HG03521 (cell line): ENCODE results near the gene SUPT20HL1.
"Not testable (repeated sequence)": the region's sequence is repeated elsewhere in the genome, so short reads cannot be mapped to it uniquely, and the experiment has no call there.

Experiments
- ATAC-seq: cut with Tn5 transposase; IDR thresholded peaks from one replicate; pipeline ENCODE4 v1.9.1; 2021; ENCODE audit warnings: mild to moderate bottlenecking, moderate library complexity; ENCODE audit not compliant: unreplicated experiment

The SUPT20HL1 gene

DNA sequence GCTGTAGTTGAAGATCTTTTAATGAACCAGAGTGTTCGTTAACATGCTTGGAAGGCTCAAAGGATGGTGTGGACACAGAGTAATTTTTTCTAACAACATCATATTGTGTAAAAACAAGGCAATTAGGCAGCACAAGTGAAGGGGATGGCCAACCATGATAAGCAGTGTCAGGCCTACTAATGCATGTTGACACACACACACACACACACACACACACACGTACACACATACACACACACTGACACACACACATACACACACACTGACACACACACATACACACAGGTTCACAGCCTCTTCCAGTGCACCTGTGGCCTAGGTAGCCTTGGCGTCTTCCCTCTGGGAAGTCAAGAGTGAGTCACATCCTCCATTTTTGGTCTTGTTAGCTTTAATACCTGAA, at the start of gene SUPT20HL1:
TSS of gene SUPT20HL1 (plus strand) at position 368 of the 400 bp plus-strand sequence. CDS start 2,122 bp downstream, outside the sequence.
- ATAC-seq: no peak

GRCh38 chrX:24310916-24311315, 49.5 kb upstream of the SUPT20HL1 start:
- ATAC-seq: not testable (repeated sequence)

DNA sequence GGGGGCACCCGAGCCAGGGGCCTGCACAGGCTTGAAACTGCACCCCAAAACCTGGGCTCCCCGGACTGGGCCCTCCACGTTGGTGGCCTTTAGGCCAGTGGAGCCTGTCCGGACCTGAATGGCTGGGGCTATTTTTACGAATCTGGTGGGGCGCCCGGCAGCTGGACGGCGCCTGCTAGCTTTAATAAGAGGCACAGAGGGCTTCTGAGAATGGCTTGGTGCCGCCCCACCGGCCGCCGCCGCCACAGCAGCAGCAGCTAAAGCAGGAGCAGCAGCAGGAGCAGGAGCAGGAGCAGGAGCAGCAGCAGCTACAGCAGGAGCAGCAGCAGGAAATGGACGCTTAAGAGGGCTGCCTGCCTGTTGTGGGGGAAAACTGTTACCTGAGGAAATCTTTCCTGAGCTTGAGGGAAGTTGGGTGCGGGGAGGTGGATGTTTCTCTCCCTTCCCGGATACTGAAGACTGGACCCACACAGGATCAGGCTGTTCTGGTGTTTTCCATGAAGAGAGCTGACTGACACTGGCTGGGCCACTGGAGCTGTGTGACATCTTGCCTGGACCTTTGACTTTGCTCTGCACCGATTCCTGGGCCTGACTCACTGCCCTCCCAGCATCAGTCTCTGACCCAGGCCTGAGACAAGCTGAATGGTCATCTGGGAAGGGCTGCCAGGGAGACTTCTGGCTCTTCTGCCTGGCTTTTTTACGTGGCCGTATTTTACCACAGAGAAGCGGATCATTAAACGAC, 48.8 kb upstream of the SUPT20HL1 start:
- not testable (repeated sequence) for ATAC-seq

- ATAC-seq: not testable (repeated sequence)
Observed at GRCh38 chrX:24312249-24312607, 48.2 kb upstream of the SUPT20HL1 start.

GRCh38 chrX:24314019-24314635, 46.3 kb upstream of the SUPT20HL1 start, which contains the start of gene SUPT20HL2:
TSS of gene SUPT20HL2 (minus strand) at chrX:24314069. CDS start at chrX:24313315, 754 bp downstream.
- no peak for ATAC-seq

DNA sequence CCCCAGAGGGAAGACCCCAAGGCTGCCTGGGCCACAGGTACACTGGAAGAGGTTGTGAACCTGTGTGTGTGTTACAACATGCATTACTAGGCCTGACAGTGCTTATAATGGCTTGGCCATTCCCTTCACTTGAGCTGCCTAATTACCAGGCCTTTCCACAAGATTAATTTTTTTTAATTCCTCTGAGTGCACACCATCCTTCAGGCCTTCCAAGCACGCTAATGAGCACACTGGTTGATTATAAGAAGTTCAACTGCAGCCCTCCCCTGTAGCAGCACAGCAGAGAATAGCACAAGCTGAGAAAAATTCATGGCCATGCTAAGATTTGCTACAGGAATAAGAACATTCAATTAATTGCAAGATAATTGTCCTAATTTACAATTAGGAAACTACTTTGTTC, 44.3 kb upstream of the SUPT20HL1 start:
- ATAC-seq: no peak

GRCh38 chrX:24317567-24317966, 42.9 kb upstream of the SUPT20HL1 start:
- no peak for ATAC-seq

GRCh38 chrX:24321741-24322395, 38.6 kb upstream of the SUPT20HL1 start:
- no peak for ATAC-seq

GRCh38 chrX:24325231-24325630, 35.2 kb upstream of the SUPT20HL1 start:
- ATAC-seq: no peak

GRCh38 chrX:24332878-24333277, 27.6 kb upstream of the SUPT20HL1 start:
- ATAC-seq: no peak

- no peak for ATAC-seq
Observed at GRCh38 chrX:24333371-24333770, 27.1 kb upstream of the SUPT20HL1 start.

DNA sequence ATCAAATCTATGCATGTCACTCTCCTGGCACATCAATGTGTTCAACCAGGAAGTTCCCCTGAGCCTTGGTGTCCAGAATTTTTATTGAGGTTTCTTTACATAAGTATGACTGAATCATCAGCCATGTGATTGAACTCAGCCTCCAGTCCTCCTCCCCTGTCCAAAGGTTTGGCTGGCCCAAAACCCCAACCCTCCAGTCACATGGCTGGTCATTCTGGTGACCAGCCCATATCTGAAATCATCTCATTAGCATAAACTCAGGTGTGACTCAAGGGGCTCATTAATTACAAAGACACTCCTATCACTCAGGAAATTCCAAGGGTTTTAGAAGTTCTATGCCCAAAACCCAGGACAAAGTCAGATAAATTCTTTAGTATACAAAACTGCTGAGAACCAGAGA, 26.0 kb upstream of the SUPT20HL1 start:
- ATAC-seq: no peak

DNA sequence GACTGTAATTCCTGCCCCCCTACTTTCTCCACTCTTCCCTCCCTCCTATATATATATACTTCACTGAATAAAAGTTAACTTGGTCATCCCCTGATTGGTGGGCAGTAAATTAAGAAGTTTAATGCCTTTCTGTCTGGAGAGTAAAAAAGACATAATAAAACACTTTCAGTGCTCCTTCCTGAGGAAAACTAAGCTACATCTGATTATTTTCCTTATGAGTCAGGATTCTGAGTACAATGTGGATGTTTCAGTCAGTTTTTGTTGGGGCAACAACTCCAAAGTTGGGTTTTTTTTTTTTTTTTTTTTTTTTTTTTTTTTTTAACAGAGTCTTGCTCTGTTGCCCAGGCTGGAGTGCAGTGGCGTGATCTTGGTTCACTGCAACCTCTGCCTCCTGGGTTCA, 24.6 kb upstream of the SUPT20HL1 start:
- ATAC-seq: no peak

DNA sequence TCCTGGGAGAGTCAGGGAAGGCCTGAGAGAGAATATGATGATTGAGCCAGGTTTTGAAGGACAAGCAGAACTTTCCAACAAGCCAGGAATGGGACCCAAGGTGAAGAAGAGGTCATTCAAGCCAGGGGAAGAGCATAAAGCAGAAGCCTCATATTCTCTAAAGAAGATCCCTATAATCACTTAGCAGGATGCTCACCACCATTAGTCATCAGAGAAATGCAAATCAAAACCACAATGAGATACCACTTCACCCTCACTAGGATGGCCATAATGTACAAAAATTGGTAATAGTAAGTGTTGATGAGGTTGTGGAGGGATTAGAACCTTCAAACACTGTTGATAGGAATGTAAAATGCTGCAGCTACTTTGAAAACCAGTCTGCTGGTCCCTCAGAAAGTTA, 20.5 kb upstream of the SUPT20HL1 start:
- no peak for ATAC-seq

- ATAC-seq: no peak
Observed at GRCh38 chrX:24340501-24340900, 19.9 kb upstream of the SUPT20HL1 start.

GRCh38 chrX:24341795-24342194, 18.6 kb upstream of the SUPT20HL1 start:
- no peak for ATAC-seq

DNA sequence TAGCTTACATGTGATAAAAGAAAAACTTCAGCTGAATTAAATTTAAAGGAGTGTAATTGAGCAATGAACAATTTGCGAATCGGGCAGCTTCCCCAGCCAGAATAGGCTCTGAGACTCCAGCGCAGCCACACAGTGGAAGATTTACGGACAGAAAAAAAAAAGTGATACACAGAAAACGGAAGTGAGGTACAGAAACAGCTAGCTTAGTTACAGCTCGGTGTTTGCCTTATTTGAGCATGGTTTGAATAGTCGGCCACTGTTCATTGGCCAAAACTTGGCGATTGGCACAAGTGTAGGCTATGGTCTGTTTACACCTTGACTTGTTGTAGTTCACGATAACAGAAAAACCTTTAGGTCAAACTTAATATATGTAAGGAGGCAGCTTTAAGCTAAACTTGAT, 16.7 kb upstream of the SUPT20HL1 start:
- ATAC-seq: no peak

GRCh38 chrX:24347881-24348280, 12.6 kb upstream of the SUPT20HL1 start:
- no peak for ATAC-seq

- ATAC-seq: no peak
Observed at GRCh38 chrX:24350217-24350616, 10.2 kb upstream of the SUPT20HL1 start.

DNA sequence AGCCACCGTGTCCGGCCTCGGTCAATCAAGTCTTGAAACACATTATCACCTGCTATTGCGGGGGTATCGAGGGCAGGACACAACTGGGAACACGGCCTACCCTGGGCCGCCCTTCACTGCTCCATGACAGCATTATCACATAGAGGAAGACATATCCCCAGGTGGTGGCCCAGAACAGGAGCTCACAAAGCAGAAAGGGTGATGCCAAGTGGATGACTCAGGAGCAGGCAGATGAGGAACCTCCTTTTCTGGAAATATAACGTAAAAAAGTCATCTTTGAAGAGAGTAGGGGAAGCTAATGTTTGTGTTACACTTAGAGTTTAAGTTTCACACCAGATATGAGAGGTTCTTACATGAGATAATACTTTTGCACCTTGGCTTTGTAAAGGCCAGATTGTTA, 5.3 kb upstream of the SUPT20HL1 start:
- no peak for ATAC-seq

DNA sequence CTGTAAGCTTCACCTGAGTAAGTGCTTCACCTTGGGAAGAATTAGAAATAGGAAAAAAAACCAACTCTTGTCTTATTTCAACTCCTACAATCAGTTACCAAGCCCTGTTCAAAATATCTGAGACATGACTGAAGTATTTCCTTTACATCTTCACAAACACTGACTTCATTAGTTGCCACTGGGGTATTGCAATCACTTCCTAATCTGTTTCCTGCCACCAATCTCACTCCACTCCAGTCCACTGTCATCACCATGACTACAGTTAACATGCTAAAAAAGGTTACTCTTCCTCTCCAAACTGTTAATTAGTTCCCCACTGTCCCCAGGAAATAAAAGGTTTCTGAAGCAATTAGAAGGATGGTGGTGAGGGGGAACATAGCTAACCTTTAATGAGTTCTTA, 3.3 kb upstream of the SUPT20HL1 start:
- ATAC-seq: no peak
